ENCODE data around the gene COL11A1.

DNA sequence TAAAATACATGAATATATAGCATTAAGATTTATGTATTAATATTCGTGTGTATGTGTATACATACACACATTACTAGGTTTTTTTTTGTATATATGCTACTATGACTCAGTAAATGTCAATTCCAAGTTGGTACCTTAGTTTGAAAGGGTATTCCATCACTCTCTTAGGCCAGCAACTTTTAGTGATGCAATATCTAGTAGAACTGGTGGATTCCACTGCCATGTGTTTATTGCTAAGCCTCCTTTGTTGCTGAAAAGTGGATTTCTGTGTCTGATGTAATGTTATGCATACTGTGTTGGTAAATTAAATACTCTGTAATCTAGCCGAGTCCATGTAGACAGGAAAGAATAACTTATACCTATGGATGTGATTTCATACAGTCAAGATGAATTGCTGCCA is 16.9 kb upstream of the COL11A1 start:
- TF ChIP-seq, protein P1, sequence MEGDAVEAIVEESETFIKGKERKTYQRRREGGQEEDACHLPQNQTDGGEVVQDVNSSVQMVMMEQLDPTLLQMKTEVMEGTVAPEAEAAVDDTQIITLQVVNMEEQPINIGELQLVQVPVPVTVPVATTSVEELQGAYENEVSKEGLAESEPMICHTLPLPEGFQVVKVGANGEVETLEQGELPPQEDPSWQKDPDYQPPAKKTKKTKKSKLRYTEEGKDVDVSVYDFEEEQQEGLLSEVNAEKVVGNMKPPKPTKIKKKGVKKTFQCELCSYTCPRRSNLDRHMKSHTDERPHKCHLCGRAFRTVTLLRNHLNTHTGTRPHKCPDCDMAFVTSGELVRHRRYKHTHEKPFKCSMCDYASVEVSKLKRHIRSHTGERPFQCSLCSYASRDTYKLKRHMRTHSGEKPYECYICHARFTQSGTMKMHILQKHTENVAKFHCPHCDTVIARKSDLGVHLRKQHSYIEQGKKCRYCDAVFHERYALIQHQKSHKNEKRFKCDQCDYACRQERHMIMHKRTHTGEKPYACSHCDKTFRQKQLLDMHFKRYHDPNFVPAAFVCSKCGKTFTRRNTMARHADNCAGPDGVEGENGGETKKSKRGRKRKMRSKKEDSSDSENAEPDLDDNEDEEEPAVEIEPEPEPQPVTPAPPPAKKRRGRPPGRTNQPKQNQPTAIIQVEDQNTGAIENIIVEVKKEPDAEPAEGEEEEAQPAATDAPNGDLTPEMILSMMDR (IDR thresholded peaks at IDR 0.05; ENCODE audit: borderline replicate concordance, extremely low read depth, low read length, poor library complexity, severe bottlenecking), result no peak
- no peak for TF ChIP-seq EZH2 (IDR thresholded peaks at IDR 0.05; ENCODE audit: borderline replicate concordance, low read depth, low read length, severe bottlenecking)

Measured in DND-41 (cell line).